ENCODE data around the gene TRPM5. TPM values are rescaled to one million over a fixed set of nuclear protein-coding genes. Genes with fewer than 3 reads are reported as not detected.

TRPM5 gene
- total and polyA plus RNA-seq, 9 of the 15 experiments (the other 6 are each of a cell fraction or from before 2014, with no cell fraction given), result not detected

- Histone ChIP-seq H3K9me3 (replicated peaks; ENCODE audit: control insufficient read depth, insufficient read depth, low read depth, low read length) (no peaks in the 10 kb centered on the region), H3K4me1 (replicated peaks in 1 of 2; ENCODE audit: control insufficient read depth in 2 of 2, insufficient read depth in 2 of 2, low read length in 2 of 2) (peaks cover 0 to 79% of the 10 kb centered on the region in 2 experiments; a peak in 2 of 5 replicates), H3K9ac (ENCODE audit: insufficient read depth in 1 of 2, low read depth in 2 of 2, low read length in 2 of 2) (0 out of 4 replicates have a peak overlapping the region, but pooled peaks of 1 of the 2 experiments have one; percentile 7), H3K36me3 (ENCODE audit: control insufficient read depth, insufficient read depth, low read length) (no peaks in the 10 kb centered on the region), H2AFZ (ENCODE audit: low read depth, low read length) (no peak overlapping the region), H3K27me3 (ENCODE audit: control insufficient read depth in 2 of 2, insufficient read depth in 2 of 2, low read length in 2 of 2) (peaks cover 23 to 76% of the 10 kb centered on the region in 2 experiments; a peak in 4 of 5 replicates), H4K20me1 (replicated peaks; ENCODE audit: control insufficient read depth, insufficient read depth, low read length) (peaks cover 3% of the 10 kb centered on the region; the same call in 1 of the 2 replicates), H3K4me3 (no peak overlapping the region), H3K79me2 (ENCODE audit: control insufficient read depth, insufficient read depth, low read length) (no peaks in the 10 kb centered on the region), H3K27ac (ENCODE audit: extremely low read depth, low read depth, low read length) (no peak overlapping the region), H3K9me1 (ENCODE audit: control insufficient read depth, insufficient read depth, low read length) (no peaks in the 10 kb centered on the region), H3K4me2 (ENCODE audit: insufficient read depth, low read length) (no peak overlapping the region)
- BruUV-seq (replicated peaks), result no TSS peak
- FAIRE-seq (no peak), ATAC-seq (no peak; the same call in 2 of the 3 replicates), DNase-seq (ENCODE audit: extremely low read depth in 1 of 4, low spot score in 3 of 4) (no peak)
- no peak for TF ChIP-seq MYNN (IDR thresholded peaks at IDR 0.05)
- TF ChIP-seq MYNN (CRISPR knock-in tag; IDR thresholded peaks at IDR 0.05), result no peak
- no peak for TF ChIP-seq ZNF431 (CRISPR knock-in tag; IDR thresholded peaks at IDR 0.05)
- TF ChIP-seq ZBTB7A (IDR thresholded peaks at IDR 0.05; ENCODE audit: borderline replicate concordance, control insufficient read depth, low read depth, low read length), result peak; percentile 15; the same call in 1 of the 2 replicates
- no peak for TF ChIP-seq ETV5 (CRISPR knock-in tag; IDR thresholded peaks at IDR 0.05; ENCODE audit: low read depth)
- TF ChIP-seq E2F8 (IDR thresholded peaks at IDR 0.05; ENCODE audit: low read depth, partially characterized antibody), result no peak
- TF ChIP-seq ZNF24 (IDR thresholded peaks at IDR 0.05), result no peak
- no peak for TF ChIP-seq PHB (CRISPR knock-in tag; IDR thresholded peaks at IDR 0.05)
- no peak for TF ChIP-seq GATA2 (CRISPR knock-in tag; IDR thresholded peaks at IDR 0.05)
- TF ChIP-seq ZSCAN29 (IDR thresholded peaks at IDR 0.05), result no peak
- intact Hi-C loops (cut with micrococcal nuclease) (no loop called here), in situ Hi-C loops (cut with MboI) (no loop called here)
- WGBS (ENCODE audit: insufficient coverage, low coverage, missing lambda C conversion rate), result 11% methylated on average over 38 of the region's 42 CpGs
- ChIA-PET POLR2A (interaction anchor here (0.9 to 2.0 kb wide), 3 partner anchors 8 to 22 kb away, joined by 3 to 5 read pairs (median 3); no protein-coding TSS in a partner anchor), CTCF (ENCODE audit: low intra/inter-chr PET ratio) (no interaction called here)
These were observed 34.5 kb downstream of the TRPM5 start for GRCh38 chr11:2409611-2410468.

All from K562 (cell line).